K562 (cell line): ENCODE measurements around the gene LMAN2. TPM values are rescaled to one million over a fixed set of nuclear protein-coding genes. Genes with fewer than 3 reads are reported as not detected.

Experiments
- ATF7 ChIP-seq: fragments of 450-650 bp; IDR thresholded peaks from 2 replicates; pipeline ENCODE4 v1.7.1; 2014; ENCODE audit warnings: mild to moderate bottlenecking, moderate library complexity
- BACH1 ChIP-seq: fragments of 200-800 bp; sonication (Bioruptor generic); IDR thresholded peaks from 2 replicates; pipeline ENCODE4 v1.6.1; 2016; ENCODE audit warnings: missing genetic modification characterization, missing compliant biosample characterization
- BRCA1 ChIP-seq, 2 experiments: fragments of 450-650 bp in 1 of 2; sonication (generic) in 1 of 2; formaldehyde crosslinking in 1 of 2; IDR thresholded peaks; 2 replicates each; pipeline versions ENCODE4 v1.5.0 to v1.6.1; 2017 to 2020; ENCODE audit warnings: mild to moderate bottlenecking in 1 of 2, missing genetic modification reagents in 1 of 2
- BRF1 ChIP-seq: IDR thresholded peaks from 3 replicates; pipeline ENCODE4 v1.6.1; 2011; ENCODE audit warnings: borderline replicate concordance, mild to moderate bottlenecking; ENCODE audit not compliant: insufficient read length; ENCODE audit errors: extremely low read depth
- DEAF1 ChIP-seq: fragments of 450-650 bp; formaldehyde crosslinking; IDR thresholded peaks from 2 replicates; pipeline ENCODE4 v1.4.0; 2020; ENCODE audit warnings: mild to moderate bottlenecking, moderate library complexity
- E2F1 ChIP-seq: sonication (generic); formaldehyde crosslinking; IDR thresholded peaks from 2 replicates; pipeline ENCODE4 v1.8.1; 2023; ENCODE audit warnings: mild to moderate bottlenecking, missing genetic modification reagents, moderate library complexity
- HIVEP1 ChIP-seq: fragments of 250-450 bp; sonication (Bioruptor Pico); IDR thresholded peaks from 2 replicates; pipeline ENCODE4 v1.4.0; 2020; ENCODE audit warnings: mild to moderate bottlenecking
- HMG20A ChIP-seq: fragments of 450-650 bp; formaldehyde crosslinking; conservative IDR thresholded peaks from 2 replicates; pipeline ENCODE4 v1.4.0; 2020; ENCODE audit warnings: mild to moderate bottlenecking, mixed read lengths
- KDM5B ChIP-seq: fragments of 200-600 bp; sonication (generic); IDR thresholded peaks from 2 replicates; pipeline ENCODE4 v1.6.1; 2012; ENCODE audit warnings: low read depth, mild to moderate bottlenecking, moderate library complexity, low read length, control low read depth, inconsistent platforms; ENCODE audit not compliant: insufficient replicate concordance
- MCM2 ChIP-seq: fragments of 450-650 bp; IDR thresholded peaks from 2 replicates; pipeline ENCODE4 v1.6.1; 2017; ENCODE audit warnings: low read depth, mild to moderate bottlenecking
- NFIX ChIP-seq: fragments of 250-450 bp; sonication (Bioruptor Pico); IDR thresholded peaks from 2 replicates; pipeline ENCODE4 v1.4.0; 2020; ENCODE audit warnings: low read depth, mild to moderate bottlenecking, moderate library complexity
- NKRF ChIP-seq: fragments of 450-650 bp; IDR thresholded peaks from 2 replicates; pipeline ENCODE4 v1.6.1; 2016; ENCODE audit warnings: borderline replicate concordance
- NR3C1 ChIP-seq: sonication (generic); formaldehyde crosslinking; IDR thresholded peaks from 2 replicates; pipeline ENCODE4 v1.8.1; 2022; ENCODE audit warnings: missing genetic modification reagents
- SETDB1 ChIP-seq: IDR thresholded peaks from one replicate; pipeline ENCODE4 v1.6.1; 2012; ENCODE audit warnings: low read length, control low read depth, inconsistent platforms
- ZBTB26 ChIP-seq: fragments of 450-650 bp; formaldehyde crosslinking; IDR thresholded peaks from 2 replicates; pipeline ENCODE4 v1.4.0; 2022; ENCODE audit warnings: missing genetic modification characterization
- ZNF592 ChIP-seq: fragments of 450-650 bp; IDR thresholded peaks from 2 replicates; pipeline ENCODE4 v1.6.1; 2017; ENCODE audit warnings: antibody characterized with exemption, mild to moderate bottlenecking
- polyA plus RNA-seq, 8 experiments: library from polyadenylated mRNA; depleted of rRNA in 4 of 8; stranded (reverse) in 5 of 8; unstranded in 3 of 8; fragments of >200 nt; fragmentation: Nextera tagmentation in 2 of 8; fragmentation: Illumina TruSeq in 1 of 8; extraction: Ambion mirVana in 2 of 8; extraction: Trizol in 1 of 8; gene quantifications; 2 replicates each; pipeline versions ENCODE4 v1.2.1 to v1.2.3, GENCODE V29; 2011 to 2014; ENCODE audit warnings: inconsistent platforms in 1 of 8, missing spikeins in 1 of 8
- total RNA-seq, 7 experiments: library from RNA; depleted of rRNA in 6 of 7; stranded (reverse); fragments of >200 nt in 6 of 7; fragmentation: Illumina TruSeq in 2 of 7; extraction: Trizol in 2 of 7; gene quantifications; 2 replicates each; pipeline versions ENCODE4 v1.2.1 to v1.2.3, GENCODE V29; 2011 to 2021; ENCODE audit warnings: low replicate concordance in 1 of 7

The LMAN2 gene
- total and polyA plus RNA-seq, 9 of the 15 experiments (the other 6 are each of a cell fraction or from before 2014, with no cell fraction given) = 2.7 to 254 (median 136) TPM

- TF ChIP-seq E2F1 (CRISPR knock-in tag) (no peak), NKRF (no peak), NFIX (CRISPR knock-in tag) (no peak), SETDB1 (no peak), NR3C1 (CRISPR knock-in tag) (no peak), BACH1 (tag) (no peak), ZBTB26 (CRISPR knock-in tag) (no peak), DEAF1 (CRISPR knock-in tag) (no peak), BRCA1 (IDR thresholded peaks at IDR 0.05) (no peak), BRCA1 (CRISPR knock-in tag; IDR thresholded peaks at IDR 0.05) (no peak), KDM5B (peak; percentile 51), HMG20A (CRISPR knock-in tag) (no peak), ZNF592 (0 out of 2 replicates have a peak, but pooled peaks have one; percentile 54), ATF7 (peak; percentile 46; the same call in 1 of the 2 replicates), BRF1 (no peak), MCM2 (peak; percentile 85), HIVEP1 (CRISPR knock-in tag) (no peak)
These were observed 11.4 kb upstream of the LMAN2 start (continued) for GRCh38 chr5:177362610-177363507.
